Brain microvascular endothelial cell (primary cell): ENCODE data around the gene ST3GAL6.

Source experiments
- DNase-seq: peaks from one replicate; pipeline ENCODE4 v3.0.0-alpha.2; 2020
- H3K27ac ChIP-seq: fragments of 250-450 bp; sonication (Bioruptor Pico); 2 replicates; pipeline ENCODE4 v1.5.1; 2020; ENCODE audit warnings: mild to moderate bottlenecking, moderate library complexity
- H3K27me3 ChIP-seq: fragments of 250-450 bp; sonication (Bioruptor Pico); replicated peaks from 2 replicates; pipeline ENCODE4 v1.5.1; 2020; ENCODE audit warnings: mild to moderate bottlenecking
- H3K36me3 ChIP-seq: fragments of 250-450 bp; sonication (Bioruptor Pico); replicated peaks from 2 replicates; pipeline ENCODE4 v1.5.1; 2020; ENCODE audit warnings: mild to moderate bottlenecking
- H3K4me3 ChIP-seq: 2 replicates; pipeline ENCODE4 v1.5.1; 2011; ENCODE audit warnings: low read depth, mild to moderate bottlenecking, control low read depth, low read length, moderate library complexity
- in situ Hi-C: cut with HindIII; loops from 2 replicates; pipeline ENCODE4 v1.10.0; 2017; ENCODE audit warnings: low sequenced_read_pairs, low pct_ligation_motif_present
- TF ChIP-seq, protein P1 (sequence below): IDR thresholded peaks from 2 replicates; pipeline ENCODE4 v1.5.1; 2011; ENCODE audit warnings: low read depth, mild to moderate bottlenecking, moderate library complexity, low read length, control low read depth, inconsistent platforms; ENCODE audit errors: missing control alignments

The ST3GAL6 gene

DNA sequence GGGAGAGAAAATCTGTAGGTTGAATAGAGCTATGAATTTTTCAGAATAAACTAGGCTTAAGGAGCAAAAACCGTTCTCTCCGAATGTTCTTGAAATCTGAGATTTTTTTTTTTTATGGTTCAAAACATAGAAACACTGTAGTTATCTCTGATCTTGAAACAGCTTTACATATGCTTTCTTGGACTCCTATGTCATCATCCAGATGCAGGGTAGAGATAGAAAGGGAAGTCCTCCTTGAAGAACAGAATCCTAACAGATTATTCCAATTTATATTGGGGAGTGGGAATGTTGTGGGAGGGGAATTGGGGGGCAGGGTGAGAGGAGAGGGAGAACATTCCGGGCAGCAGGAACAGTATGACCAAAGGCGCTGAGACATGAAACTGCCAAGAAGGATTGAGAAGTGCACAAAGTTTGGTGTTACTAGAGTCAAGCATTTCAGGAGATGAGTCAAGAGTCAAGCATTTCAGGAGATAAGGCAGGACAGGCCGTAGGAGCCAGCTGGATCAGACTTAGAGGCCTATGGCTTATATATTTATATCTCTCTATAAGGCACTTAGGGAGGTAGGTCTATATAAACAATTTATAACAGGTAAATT, 21.9 kb upstream of the ST3GAL6 start:
- Histone ChIP-seq H3K27me3 (no peaks in the 10 kb centered on the region), H3K4me3 (no peak overlapping the region), H3K36me3 (no peaks in the 10 kb centered on the region), H3K27ac (peak overlapping the region; percentile 72)
- TF ChIP-seq, protein P1, sequence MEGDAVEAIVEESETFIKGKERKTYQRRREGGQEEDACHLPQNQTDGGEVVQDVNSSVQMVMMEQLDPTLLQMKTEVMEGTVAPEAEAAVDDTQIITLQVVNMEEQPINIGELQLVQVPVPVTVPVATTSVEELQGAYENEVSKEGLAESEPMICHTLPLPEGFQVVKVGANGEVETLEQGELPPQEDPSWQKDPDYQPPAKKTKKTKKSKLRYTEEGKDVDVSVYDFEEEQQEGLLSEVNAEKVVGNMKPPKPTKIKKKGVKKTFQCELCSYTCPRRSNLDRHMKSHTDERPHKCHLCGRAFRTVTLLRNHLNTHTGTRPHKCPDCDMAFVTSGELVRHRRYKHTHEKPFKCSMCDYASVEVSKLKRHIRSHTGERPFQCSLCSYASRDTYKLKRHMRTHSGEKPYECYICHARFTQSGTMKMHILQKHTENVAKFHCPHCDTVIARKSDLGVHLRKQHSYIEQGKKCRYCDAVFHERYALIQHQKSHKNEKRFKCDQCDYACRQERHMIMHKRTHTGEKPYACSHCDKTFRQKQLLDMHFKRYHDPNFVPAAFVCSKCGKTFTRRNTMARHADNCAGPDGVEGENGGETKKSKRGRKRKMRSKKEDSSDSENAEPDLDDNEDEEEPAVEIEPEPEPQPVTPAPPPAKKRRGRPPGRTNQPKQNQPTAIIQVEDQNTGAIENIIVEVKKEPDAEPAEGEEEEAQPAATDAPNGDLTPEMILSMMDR, result no peak
- in situ Hi-C loops, result no loop called here
- peak; percentile 87 for DNase-seq

DNA sequence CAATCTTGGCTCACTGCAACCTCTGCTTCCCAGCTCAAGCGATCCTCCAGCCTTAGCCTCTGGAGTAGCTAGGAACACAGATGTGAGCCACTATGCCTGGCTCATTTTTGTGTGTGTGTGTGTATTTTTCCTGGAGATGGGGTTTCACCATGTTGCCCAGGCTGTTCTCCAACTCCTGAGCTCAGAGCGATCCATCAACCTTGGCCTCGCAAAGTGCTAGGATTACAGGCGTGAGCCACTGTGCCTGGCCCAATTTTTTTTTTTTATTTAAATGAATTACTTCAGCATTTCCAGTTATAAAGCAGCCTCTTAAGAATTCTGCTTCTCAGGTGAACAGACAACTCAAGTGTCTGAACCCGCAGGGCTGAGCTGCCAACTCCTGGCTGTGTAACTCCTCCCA, 20.1 kb upstream of the ST3GAL6 start:
- H3K27me3 ChIP-seq, result no peaks in the 10 kb centered on the region
- in situ Hi-C loops, result no loop called here
- no peak overlapping the region for H3K4me3 ChIP-seq
- DNase-seq, result no peak
- H3K27ac ChIP-seq, result no peak overlapping the region
- H3K36me3 ChIP-seq, result no peaks in the 10 kb centered on the region
- TF ChIP-seq, protein P1, result no peak

DNA sequence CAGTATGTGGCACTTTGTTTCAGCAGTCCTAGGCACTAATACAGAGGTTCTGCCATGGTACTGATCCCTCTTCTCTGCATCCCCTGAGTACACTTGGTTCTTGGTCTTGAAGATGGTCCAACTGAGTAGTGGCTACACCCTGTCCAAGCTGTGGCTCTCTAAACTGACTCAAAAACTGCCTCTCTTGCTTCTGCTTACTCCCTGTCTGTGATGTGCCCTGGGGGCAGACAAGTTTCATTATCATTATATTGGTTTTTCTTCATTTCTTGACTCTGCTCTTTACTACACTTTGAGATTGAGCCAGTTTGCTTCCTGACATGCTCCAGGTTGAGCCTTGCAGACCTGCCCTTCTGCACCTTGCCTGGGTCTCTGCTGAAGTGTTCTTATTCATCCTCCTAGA, 18.9 kb upstream of the ST3GAL6 start:
- Histone ChIP-seq H3K27ac (no peak overlapping the region), H3K27me3 (no peaks in the 10 kb centered on the region), H3K4me3 (no peak overlapping the region), H3K36me3 (no peaks in the 10 kb centered on the region)
- TF ChIP-seq, protein P1, result no peak
- no peak for DNase-seq
- in situ Hi-C loops, result no loop called here

DNA sequence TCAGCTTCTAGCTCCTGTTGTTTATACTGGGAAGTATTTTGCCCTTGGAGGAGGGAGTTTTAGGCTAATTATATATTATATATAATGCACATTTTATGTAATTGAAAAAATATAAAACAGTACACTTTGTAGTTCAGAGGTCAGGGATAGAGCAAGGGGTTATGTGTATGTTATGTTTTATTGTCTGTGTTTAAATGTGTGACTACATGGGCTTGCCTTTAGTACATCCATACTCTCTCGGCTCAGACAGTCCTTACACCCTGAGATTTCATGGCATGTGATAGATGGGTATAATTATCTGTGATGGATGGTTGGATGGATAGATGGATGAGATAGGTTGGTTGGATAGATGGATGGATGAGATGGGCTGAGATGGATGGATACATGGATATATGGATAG, 17.4 kb upstream of the ST3GAL6 start:
- no peaks in the 10 kb centered on the region for H3K36me3 ChIP-seq
- in situ Hi-C loops, result no loop called here
- H3K27ac ChIP-seq, result no peak overlapping the region
- no peak overlapping the region for H3K4me3 ChIP-seq
- TF ChIP-seq, protein P1, result no peak
- no peaks in the 10 kb centered on the region for H3K27me3 ChIP-seq
- no peak for DNase-seq

DNA sequence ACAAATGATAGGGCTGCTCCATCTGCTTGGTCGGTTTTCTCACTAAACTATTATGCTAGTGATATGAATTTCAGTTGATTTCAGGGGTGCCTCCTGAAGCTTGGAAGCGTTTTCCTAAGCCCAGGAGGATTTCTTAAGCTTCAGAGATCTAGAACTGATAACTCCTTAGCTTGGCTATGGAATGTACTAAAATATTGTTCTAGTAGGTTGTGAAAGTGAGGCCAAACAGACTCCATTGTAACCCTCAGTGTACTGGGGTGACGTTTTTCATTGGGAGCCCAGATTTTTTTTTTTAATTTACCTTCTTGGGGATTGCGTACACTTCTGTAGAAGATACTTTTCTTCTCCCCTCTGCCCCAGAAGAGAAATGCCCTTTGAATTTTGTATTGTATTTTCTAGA, 17.0 kb upstream of the ST3GAL6 start:
- DNase-seq, result no peak
- H3K27me3 ChIP-seq, result no peaks in the 10 kb centered on the region
- in situ Hi-C loops, result no loop called here
- TF ChIP-seq, protein P1, result no peak
- H3K27ac ChIP-seq, result no peak overlapping the region
- H3K4me3 ChIP-seq, result no peak overlapping the region
- no peaks in the 10 kb centered on the region for H3K36me3 ChIP-seq

DNA sequence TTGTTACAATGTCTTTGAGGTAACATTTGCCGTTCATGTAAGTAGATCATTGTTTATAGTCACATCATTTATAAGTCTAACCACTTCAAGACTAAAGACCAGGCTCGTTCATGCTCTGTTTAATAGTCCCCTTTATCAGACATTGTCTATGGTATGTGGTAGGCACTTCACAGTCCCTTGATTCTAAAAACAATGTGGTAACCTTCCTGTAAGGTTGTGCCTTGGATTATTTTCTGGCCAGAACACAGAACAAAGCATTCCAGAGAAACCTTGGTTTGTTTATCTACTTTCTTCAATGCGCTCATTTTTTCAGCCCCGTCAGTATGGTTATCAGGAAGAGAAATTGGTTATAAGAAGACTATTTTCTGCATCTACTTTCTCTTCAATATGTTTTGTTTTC, 16.3 kb upstream of the ST3GAL6 start:
- no peak overlapping the region for H3K4me3 ChIP-seq
- peak; percentile 22 for DNase-seq
- TF ChIP-seq, protein P1, result no peak
- no peak overlapping the region for H3K27ac ChIP-seq
- H3K27me3 ChIP-seq, result no peaks in the 10 kb centered on the region
- H3K36me3 ChIP-seq, result no peaks in the 10 kb centered on the region
- in situ Hi-C loops, result no loop called here
